H1 (cell line): ENCODE measurements around the gene GRPR. TPM values are rescaled to one million over a fixed set of nuclear protein-coding genes. Genes with fewer than 3 reads are reported as not detected.

Source experiments
- CBX8 ChIP-seq: fragments of 300-800, 300-1000 bp; sonication (generic); IDR thresholded peaks from 2 replicates; pipeline ENCODE4 v1.7.1; 2016; ENCODE audit warnings: low read depth, low read length, borderline replicate concordance
- CEBPB ChIP-seq: IDR thresholded peaks from 2 replicates; pipeline ENCODE4 v1.6.1; 2012; ENCODE audit warnings: low read depth, low read length
- CHD1 ChIP-seq: IDR thresholded peaks from 2 replicates; pipeline ENCODE4 v1.6.1; 2012; ENCODE audit warnings: low read depth, low read length, improper control_type of control experiment
- RNF2 ChIP-seq: fragments of 200-900, 300-1000 bp; sonication (generic); IDR thresholded peaks from 2 replicates; pipeline ENCODE4 v1.7.1; 2016; ENCODE audit warnings: borderline replicate concordance, low read depth, mild to moderate bottlenecking, antibody characterized with exemption, low read length; ENCODE audit not compliant: poor library complexity, severe bottlenecking; ENCODE audit errors: missing control alignments
- SUZ12 ChIP-seq: fragments of 200-600 bp; sonication (generic); IDR thresholded peaks from 2 replicates; pipeline ENCODE4 v1.6.1; 2012; ENCODE audit warnings: mild to moderate bottlenecking, inconsistent platforms, low read length, moderate library complexity, mixed read lengths
- polyA plus RNA-seq, 7 experiments: library from polyadenylated mRNA; depleted of rRNA in 3 of 7; stranded (reverse) in 5 of 7; unstranded in 2 of 7; fragments of >200 nt in 5 of 7; fragments of 200-250 nt in 2 of 7; gene quantifications; 1 replicate in 5 of 7; 2 replicates in 1 of 7; 4 replicates in 1 of 7; pipeline versions ENCODE4 v1.2.1 to v1.2.3, GENCODE V29; 2011 to 2013; ENCODE audit warnings: missing spikeins in 2 of 7, mixed read lengths in 2 of 7
- total RNA-seq: library from RNA; stranded (reverse); fragmentation: NEBNext Ultra II Directional; extraction: Animal tissue kit (Norgen Biotek cat#: 25700); gene quantifications from 2 replicates; pipeline ENCODE4 v1.2.1, GENCODE V29; 2021
- TF ChIP-seq, protein P1 (sequence below): IDR thresholded peaks from 2 replicates; pipeline ENCODE4 v1.6.1; 2012; ENCODE audit warnings: inconsistent platforms
- TF ChIP-seq, protein P2 (sequence below): IDR thresholded peaks from 2 replicates; pipeline ENCODE4 v1.6.1; 2012; ENCODE audit warnings: low read length, inconsistent platforms

GRPR gene
- total and polyA plus RNA-seq, 2 of the 8 experiments (the other 6 are each of a cell fraction or from before 2014, with no cell fraction given): 18.6 to 78.4 TPM

DNA sequence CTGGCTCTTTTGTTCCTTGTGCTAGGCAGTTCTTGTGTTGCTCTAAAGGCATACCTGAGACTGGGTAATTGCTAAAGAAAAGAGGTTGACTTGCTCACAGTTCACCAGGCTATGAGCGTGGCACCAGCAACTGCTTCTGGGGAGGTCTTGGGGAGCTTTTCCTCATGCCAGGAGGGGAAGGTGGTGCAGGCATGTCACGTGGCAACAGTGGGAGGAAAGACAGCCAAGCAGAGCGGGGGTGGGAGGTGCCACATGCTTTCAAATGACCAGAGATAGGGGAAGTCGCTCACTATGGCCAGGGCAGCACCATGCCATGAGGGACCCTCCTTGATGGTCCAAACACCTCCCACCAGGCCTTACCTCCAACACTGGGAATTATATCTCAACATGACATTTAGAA is 48.6 kb downstream of the GRPR start (continued):
- TF ChIP-seq RNF2 (no peak), CEBPB (no peak), CHD1 (no peak), SUZ12 (no peak), CBX8 (no peak)
- TF ChIP-seq, protein P1, sequence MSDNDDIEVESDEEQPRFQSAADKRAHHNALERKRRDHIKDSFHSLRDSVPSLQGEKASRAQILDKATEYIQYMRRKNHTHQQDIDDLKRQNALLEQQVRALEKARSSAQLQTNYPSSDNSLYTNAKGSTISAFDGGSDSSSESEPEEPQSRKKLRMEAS: no peak
- TF ChIP-seq, protein P2, sequence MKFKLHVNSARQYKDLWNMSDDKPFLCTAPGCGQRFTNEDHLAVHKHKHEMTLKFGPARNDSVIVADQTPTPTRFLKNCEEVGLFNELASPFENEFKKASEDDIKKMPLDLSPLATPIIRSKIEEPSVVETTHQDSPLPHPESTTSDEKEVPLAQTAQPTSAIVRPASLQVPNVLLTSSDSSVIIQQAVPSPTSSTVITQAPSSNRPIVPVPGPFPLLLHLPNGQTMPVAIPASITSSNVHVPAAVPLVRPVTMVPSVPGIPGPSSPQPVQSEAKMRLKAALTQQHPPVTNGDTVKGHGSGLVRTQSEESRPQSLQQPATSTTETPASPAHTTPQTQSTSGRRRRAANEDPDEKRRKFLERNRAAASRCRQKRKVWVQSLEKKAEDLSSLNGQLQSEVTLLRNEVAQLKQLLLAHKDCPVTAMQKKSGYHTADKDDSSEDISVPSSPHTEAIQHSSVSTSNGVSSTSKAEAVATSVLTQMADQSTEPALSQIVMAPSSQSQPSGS: no peak
